ENCODE results near the gene TCF7L1. TPM values are rescaled to one million over a fixed set of nuclear protein-coding genes. Genes with fewer than 3 reads are reported as not detected.
"Not testable (repeated sequence)": the region's sequence is repeated elsewhere in the genome, so short reads cannot be mapped to it uniquely, and the experiment has no call there.

TCF7L1 gene
- total RNA-seq, 1 donor from 2014 or later, result 7.1 TPM

- DNase-seq (no peak), ATAC-seq (no peak)
- intact Hi-C loops (cut with micrococcal nuclease), result no loop called here
Observed at GRCh38 chr2:85326406-85327159, 193.4 kb downstream of the TCF7L1 start.

- DNase-seq (peak; percentile 60), ATAC-seq (peak; percentile 55)
- intact Hi-C loops (cut with micrococcal nuclease), result no loop called here
Observed at GRCh38 chr2:85327160-85327821, 194.1 kb downstream of the TCF7L1 start.

GRCh38 chr2:85327822-85328617 is 194.8 kb downstream of the TCF7L1 start, which contains the start of gene TGOLN2:
TSS of gene TGOLN2 (minus strand) at chr2:85327989. CDS start at chr2:85327962, 27 bp downstream.
- intact Hi-C loops (cut with micrococcal nuclease), result no loop called here
- peak; percentile 98 for ATAC-seq
- peak; percentile 96 for DNase-seq

- intact Hi-C loops (cut with micrococcal nuclease), result no loop called here
- no peak for ATAC-seq
Observed at GRCh38 chr2:85329181-85329651, 196.0 kb downstream of the TCF7L1 start.

DNA sequence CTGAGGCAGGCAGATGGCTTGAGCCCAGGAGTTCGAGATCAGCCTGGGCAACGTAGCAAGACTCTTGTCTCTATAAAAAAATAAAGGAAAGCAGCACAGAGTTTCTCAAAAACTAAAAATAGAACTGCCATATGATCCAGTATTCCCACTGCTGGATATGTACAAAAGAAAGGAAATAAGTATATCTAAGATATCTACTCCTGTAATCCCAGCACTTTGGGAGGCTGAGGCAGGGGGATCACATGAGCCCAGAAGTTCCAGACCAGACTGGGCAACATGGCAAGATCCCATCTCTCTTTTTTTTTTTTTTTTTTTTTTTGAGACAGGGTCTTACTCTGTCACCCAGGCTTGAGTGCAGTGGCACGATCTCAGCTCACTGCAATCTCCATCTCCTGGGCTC is 196.5 kb downstream of the TCF7L1 start:
- intact Hi-C loops (cut with micrococcal nuclease); ATAC-seq; DNase-seq: not testable (repeated sequence)

More at GRCh38 chr2:85329181-85329651, 196.0 kb downstream of the TCF7L1 start:
- DNase-seq, result no peak

DNA sequence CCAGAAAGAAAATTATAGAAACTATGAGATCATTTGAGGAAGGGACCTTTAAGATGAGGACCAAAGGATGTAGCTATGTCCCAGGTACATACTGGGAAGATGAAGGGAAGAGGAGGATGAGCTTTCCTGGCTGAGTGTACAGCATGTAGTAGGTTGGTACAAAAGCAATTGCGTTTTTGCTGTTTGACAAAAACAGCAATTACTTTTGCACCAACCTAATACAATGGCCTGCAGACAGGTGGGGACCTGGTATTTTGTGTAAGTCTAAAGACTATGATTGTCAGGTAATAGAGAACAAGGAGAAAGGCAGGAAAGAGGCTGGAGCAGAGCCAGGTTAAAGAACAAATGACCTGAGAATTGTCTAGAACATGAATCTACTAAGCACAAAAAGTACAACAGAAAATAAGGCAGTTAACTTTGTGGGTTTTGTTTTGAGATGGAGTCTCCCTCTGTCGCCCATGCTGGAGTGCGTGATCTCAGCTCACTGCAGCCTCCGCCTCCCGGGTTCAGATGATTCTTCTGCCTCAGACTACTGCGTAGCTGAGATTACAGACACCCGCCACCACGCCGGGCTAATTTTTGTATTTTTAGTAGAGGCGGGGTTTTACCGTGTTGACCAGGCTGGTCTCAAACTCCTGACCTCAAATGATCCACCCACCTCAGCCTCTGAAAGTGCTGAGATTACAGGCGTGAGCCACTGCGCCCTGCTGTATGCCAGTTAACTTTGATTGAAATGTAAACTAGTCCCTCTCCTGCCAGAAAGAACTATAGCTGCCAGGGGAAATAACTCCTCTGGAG is 197.8 kb downstream of the TCF7L1 start:
- intact Hi-C loops (cut with micrococcal nuclease), result no loop called here
- DNase-seq (no peak), ATAC-seq (no peak)

GRCh38 chr2:85333877-85334276 is 200.7 kb downstream of the TCF7L1 start:
- ATAC-seq; DNase-seq; intact Hi-C loops (cut with micrococcal nuclease): not testable (repeated sequence)

DNA sequence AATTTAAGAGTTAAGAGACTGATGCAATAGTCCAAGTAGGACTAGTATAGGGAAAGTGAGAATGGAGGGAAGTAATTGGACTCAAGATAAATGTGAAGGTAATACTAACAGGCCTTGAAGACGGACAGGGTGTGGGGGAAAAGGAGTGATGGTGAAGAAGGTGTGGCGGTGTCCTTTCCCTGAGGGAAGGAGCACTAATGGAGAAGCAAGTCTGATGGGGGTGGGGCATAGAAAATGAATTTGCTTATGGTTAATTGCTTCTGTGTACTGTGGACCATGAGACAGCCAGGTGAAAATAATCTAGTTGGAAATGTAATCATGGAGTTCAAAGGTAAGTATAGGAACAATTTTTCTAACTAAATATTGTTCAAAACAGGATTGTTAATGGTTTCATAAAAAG is 201.7 kb downstream of the TCF7L1 start:
- intact Hi-C loops (cut with micrococcal nuclease), result no loop called here
- no peak for ATAC-seq
- no peak for DNase-seq

DNA sequence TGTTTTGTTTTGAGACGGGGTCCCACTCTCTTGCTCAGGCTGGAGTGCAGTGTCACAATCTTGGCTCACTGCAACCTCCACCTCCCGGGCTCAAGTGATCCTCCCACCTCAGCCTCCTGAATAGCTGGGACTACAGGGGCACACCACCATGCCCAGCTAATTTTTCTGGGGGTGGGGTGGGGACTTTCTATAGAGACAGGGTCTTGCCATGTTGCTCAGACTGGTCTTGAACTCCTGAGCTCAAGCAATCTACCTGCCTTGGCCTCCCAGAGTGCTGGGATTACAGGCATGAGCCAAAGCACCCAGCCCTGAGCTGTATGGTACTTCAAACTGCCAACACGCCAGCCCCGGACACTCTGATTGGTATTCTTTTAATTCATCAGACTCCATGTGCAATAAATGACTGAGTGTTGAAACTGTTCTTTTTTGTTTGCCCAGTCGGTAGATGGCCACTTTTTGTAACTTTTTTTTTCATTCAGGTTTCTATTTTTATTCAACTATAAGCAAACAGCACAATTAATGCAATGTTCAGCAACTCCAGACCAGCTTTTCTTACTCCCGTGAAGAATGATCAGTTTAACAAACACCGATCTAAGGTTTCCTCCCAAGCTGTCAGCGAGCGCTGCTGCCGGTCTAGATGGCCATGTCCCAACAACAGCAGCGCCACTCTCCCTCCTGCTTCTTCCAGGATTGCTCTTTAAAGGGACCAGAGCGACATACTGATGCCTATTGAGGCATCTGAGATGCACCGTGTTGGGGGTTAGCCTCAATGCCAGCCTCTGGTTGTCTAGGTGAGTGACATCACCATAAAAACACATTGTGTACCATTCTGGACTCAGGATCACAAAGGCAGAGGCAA is 207.1 kb downstream of the TCF7L1 start:
- ATAC-seq (peak; percentile 23), DNase-seq (no peak)
- intact Hi-C loops (cut with micrococcal nuclease), result no loop called here

DNA sequence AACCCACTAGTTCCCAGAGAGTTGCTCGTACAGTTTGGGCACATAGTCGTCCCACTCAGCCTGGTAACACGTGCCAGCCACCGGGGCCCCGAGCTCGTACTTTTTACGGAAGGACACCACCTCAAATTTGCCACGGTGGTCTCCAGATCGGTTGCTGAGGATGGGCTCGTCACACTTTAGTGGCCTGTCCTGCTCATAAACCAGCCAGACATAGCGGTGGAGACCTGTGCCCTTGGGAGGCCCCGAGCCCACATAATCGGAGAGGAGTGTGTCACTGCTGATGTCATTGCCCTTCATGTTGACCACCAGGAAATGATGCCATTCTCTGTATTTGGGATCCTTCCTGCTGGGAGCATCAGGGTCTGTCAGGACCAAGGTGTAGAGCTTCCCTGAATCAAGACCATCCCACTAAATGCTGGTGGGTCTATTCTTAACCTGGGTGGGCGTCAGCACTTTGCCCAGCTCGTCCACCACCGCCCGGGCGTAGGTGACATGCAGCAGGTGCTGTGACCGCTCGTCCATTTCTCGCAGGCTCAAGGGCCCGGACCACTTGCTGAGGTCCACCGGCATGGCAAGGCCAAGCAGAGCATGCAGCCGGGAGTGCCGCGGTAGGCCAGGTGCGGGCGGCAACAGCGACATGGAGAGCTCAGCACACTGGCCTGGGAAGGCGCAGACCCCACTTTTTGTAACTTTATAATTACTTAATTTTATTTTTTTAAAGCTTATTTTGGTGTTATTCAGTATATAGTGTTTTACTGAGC is 208.3 kb downstream of the TCF7L1 start:
- intact Hi-C loops (cut with micrococcal nuclease), result no loop called here
- DNase-seq (no peak), ATAC-seq (no peak)

DNA sequence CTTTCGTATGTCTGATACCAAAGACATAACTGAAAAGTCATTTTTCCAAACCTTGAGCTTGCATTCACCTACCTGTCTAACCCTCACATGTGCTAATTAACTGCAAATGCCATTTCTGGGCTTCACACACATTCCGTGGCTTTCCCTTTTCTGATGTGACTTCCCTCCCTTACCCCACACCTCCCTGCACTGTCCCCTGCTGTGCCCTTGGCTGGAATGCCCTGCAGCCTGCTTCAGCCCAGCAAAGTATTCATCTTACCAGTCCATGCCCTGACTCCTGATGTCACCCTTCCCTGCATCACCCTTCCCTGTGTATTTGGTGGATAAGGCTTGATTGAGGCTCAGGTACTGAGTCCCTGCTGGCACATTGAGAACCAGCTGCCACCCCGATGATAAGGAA is 209.0 kb downstream of the TCF7L1 start:
- intact Hi-C loops (cut with micrococcal nuclease), result no loop called here
- no peak for ATAC-seq
- DNase-seq, result no peak

GRCh38 chr2:85343207-85343895 is 210.2 kb downstream of the TCF7L1 start:
- intact Hi-C loops (cut with micrococcal nuclease); ATAC-seq; DNase-seq: not testable (repeated sequence)

DNA sequence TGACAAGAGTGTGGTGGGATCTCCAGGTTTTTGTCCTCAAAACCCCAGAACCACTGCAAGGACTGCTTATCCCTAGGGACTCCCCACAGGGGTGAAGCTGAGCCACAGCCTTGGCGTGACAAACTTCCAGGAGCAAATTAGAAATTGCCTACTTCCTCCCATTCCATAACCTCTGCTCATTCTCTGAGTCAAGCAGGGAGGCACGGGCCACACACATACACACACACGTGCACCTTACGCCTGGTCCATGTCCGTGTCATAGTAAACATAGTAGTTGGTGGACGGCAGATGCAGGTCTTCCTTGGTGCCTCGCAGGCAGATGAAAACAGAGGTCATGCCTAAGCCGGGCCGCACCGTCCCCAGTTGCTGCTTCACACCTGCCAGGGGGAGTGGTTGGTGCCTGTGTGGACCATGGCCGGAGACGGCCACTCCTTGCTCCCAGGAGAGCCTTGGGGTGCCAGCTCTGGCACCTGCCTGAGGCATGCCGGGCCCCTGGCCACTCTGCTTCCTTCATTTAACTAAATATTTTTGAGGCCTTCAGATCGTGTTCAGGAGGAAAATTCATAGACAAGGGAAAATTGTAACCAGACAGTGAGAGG is 211.3 kb downstream of the TCF7L1 start:
- ATAC-seq, result no peak
- no peak for DNase-seq
- intact Hi-C loops (cut with micrococcal nuclease), result no loop called here

DNA sequence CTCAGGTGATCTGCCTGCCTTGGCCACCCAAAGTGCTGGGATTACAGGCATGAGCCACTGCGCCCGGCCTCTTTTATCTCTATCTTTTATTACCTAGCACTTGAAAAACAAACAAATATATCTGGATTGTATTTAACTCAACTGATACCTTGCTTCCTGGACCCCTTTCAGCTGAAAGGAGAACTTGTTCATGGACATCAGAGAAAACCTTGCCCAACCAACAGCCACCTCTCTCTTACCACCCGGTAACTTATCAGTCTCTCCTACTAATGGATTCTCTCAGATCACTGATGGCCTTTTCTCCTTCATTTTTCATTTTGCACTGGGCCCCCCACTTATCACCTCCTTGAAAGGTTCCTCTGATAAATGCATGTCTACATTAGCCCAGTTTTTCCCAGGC is 214.4 kb downstream of the TCF7L1 start:
- ATAC-seq (no peak), DNase-seq (no peak)
- intact Hi-C loops (cut with micrococcal nuclease), result no loop called here

GRCh38 chr2:85353876-85354285 is 220.7 kb downstream of the TCF7L1 start:
- ATAC-seq (peak; percentile 68), DNase-seq (peak; percentile 62)
- intact Hi-C loops (cut with micrococcal nuclease), result no loop called here
